GM19372 (cell line): Measurements from ENCODE around the gene SPDYE18.
"Not testable (repeated sequence)": the region's sequence is repeated elsewhere in the genome, so short reads cannot be mapped to it uniquely, and the experiment has no call there.

Experiments used
- ATAC-seq: cut with Tn5 transposase; IDR thresholded peaks from one replicate; pipeline ENCODE4 v1.9.1; 2021; ENCODE audit warnings: mild to moderate bottlenecking, low read depth, moderate library complexity; ENCODE audit not compliant: unreplicated experiment

The SPDYE18 gene, protein sequence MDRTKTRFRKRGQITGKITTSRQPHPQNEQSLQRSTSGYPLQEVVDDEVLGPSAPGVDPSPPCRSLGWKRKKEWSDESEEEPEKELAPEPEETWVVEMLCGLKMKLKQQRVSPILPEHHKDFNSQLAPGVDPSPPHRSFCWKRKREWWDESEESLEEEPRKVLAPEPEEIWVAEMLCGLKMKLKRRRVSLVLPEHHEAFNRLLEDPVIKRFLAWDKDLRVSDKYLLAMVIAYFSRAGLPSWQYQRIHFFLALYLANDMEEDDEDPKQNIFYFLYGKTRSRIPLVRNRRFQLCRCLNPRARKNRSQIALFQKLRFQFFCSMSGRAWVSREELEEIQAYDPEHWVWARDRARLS

DNA sequence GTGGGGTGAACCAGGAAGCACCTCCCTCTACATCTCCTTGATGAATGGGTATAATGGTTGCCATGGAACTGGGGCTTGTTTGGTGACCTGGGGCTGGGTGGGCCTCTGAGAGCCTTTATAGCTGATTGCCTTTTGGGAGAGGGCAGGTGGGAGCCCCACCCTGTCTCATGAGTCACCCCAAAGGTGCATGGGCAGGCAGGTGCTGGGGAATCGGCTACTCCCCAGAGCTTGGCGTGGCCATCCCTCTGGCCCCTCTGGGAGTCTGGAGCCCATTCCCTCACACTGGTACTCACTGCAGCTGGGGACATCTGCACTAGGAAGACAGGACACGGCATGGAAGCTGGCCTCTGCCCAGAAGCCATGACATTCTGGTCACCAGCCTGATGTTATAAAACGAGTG lies at the start of gene SPDYE18:
SPDYE18 (minus strand) TSS at position 2 of the 400 bp plus-strand sequence. CDS start 2,046 bp downstream, outside the sequence.
- not testable (repeated sequence) for ATAC-seq

DNA sequence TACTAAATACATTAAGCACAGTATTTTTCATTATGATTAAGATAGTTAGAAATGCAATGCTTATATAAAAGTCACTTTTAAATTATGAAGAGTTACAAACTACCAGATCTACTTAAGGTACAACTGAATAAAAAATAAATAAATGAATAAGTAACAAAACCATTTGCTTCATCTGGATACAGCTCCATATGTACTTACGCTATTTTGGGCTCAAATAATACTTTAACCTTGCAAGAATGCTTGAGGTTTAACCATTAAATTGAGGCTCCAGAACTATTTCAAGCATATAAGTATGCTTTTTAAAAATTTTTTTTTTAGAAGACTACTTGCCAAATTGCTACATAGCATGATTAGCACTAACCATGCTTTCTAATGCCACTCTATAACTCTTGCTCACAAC lies 46.0 kb upstream of the SPDYE18 start:
- not testable (repeated sequence) for ATAC-seq

DNA sequence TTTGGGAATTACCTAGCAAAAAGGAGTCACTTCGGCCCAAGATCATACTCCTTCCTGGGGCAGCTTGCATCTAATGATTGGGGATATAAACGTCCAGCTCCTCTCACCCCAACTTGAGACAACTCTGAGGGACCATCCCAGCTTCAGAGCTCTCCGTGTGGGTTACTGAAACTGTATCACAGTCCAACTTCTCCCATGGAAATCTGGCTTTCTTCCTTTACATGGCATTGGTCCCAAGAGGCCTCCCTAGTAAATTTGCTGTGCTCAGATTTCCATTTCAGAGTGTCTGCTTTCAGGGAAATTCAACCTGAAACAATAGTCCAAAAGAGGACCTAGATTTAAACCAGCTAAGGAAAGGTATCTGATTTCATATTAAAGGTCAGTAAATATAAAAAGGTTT lies 45.3 kb upstream of the SPDYE18 start:
- ATAC-seq, result not testable (repeated sequence)

DNA sequence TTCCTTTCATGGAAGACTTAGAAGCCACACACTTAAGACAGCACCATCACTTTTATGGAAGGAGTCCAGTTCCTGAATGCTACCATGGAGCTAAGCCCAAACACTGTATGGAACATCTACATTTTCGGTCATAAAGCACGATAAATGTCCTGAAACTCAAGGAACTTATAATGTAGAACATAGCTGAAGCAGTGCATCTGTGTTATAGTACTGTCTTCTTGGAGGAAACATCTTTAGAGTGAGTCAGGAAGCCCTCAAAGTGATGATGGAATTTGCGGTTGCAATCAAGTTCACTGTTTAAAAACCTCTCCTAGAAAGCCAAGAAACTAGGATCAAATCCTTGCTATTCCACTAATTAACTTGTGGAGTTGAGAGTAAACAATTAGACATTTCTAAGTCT lies 43.5 kb upstream of the SPDYE18 start:
- ATAC-seq, result not testable (repeated sequence)

DNA sequence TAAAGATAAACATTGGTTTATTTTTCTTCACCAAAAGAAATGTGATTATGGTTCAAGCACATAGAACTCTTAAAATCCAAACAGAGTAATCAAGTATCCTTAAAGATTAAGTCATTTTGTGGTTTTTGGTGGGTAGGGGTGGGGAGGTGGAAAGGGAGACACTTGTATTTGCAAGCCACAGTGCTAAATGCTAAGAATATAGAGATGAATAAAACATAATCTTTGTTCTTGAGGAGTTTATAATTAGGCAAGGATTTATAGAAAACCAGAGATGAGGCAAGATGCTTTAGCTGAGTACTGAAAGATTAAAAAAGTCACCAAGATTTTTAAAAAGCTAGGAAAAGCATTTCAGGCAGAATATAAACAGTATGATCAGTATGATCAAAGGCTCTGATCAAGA lies 40.3 kb upstream of the SPDYE18 start:
- ATAC-seq, result not testable (repeated sequence)

DNA sequence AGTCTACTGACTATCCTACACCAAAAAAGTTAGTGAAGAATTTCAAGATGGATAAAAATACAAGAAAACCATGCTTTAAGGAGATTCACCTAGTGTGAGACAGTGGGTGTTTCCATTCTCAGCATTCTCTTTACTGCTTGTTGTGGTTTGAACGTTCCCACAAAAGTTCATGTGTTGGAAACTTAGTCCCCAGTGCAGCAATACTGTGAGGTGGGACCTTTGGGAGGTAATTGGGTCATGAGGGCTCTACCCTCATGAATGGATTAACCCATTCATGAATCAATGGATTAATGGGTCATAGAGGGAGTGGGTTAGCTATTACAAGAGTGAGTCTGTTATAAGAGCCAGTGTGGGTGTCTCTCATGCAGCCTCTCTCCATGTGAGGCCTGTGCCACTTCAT lies 38.8 kb upstream of the SPDYE18 start:
- ATAC-seq, result not testable (repeated sequence)

DNA sequence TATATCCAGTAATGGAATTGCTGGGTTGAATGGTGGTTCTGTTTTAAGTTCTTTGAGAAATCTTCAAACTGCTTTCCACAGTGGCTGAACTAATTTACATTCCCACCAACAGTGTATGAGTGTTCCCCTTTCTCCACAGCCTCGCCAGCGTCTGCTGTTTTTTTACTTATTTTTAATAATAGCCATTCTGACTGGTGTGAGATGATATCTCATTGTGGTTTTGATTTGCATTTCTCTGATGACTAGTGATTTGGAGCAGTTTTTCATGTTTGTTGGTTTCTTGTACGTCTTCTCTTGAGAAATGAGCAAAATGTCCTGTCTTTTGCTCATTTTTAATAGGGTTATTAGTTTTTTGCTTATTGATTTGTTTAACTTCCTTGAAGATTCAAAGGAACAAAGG lies 38.1 kb upstream of the SPDYE18 start:
- ATAC-seq, result not testable (repeated sequence)

DNA sequence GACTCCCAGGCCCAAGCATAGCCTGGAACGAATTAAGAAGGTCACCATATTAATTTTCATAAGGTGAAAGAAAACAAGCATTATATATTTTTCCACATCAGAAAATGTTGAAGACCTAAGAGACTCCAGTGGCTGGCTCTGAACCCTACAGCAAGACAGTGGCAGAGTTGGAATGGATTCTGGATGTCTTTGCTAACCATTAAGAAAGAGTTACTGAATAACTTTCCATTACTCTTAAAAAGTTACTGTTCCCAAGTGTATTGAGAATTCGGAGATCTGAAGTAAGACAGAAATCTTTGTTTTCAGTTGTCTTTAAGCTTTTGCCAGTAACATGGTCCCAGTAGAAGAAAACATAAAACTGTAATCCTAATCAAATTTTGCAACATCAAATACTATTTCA lies 29.9 kb upstream of the SPDYE18 start:
- not testable (repeated sequence) for ATAC-seq

DNA sequence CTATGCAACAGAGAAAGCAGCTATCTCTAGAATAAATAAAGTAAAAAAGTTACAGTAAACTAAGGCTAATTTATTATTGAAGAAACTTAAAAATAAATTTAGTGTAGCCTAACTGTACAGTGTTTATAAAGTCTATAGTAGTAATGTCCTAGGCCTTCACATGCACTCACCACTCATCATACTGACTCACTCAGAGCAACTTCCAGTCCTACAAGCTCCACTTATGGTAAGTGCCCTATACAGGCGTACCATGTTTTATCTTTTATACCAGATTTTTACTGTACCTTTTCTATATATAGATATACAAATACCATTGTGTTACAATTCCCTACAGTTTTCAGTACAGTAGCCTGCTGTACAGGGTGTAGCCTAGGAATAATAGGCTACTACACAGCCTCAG lies 19.8 kb upstream of the SPDYE18 start:
- ATAC-seq, result not testable (repeated sequence)

DNA sequence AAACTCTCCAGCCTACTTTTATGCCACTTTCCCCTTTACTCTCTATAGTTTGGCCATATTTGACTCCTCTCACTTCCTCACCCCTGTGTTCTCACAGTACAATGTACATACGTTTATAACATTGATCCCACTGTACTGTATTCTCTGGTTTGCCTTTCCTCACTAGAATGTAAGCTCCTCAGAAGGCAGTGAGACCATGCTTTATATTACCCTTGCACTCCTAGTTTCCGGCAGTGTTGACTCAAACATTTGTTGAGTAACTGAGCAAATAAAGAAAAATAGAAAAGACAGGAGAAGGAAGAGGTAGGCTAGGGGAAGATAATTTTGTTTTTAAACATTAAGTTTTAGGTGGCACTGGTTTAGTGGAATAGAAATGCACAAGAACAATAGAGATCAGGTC lies 17.9 kb upstream of the SPDYE18 start:
- ATAC-seq, result not testable (repeated sequence)

DNA sequence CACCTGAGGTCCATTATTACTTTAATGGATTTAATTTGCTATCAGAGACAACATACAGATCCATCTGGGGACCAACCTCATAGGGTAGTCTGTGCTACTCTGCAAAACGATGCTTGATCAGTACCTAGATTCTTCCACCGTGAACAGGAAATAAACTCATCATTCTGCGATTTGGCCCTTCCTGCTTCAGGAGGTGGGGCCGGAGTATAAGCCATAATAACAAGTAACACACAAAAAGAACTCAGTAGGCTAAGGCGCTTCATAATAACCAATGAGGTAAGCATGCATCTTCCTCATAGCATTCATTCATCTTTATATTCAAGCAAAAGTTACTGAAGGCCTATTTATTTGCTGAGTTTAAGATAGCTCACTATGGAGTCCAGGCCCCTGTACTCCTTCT lies 17.3 kb upstream of the SPDYE18 start:
- not testable (repeated sequence) for ATAC-seq

DNA sequence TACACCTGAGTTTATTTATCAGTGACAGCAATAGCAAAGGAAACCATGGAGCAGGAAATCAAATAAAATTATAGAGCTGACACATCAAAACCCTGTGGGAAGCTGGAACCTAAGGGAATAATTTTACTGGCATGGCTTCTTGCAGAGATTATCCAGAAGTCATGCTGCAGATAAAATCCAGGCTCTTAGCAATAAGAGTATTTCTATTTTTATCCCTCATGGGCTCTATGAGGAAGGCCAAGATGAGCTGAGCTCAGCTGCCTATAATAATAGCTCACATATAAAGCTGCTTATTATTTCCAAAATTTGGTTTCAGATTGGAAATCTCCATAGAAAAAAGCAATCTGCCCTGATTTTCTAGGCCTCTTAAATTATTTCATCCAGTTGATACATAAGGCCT lies 16.8 kb upstream of the SPDYE18 start:
- not testable (repeated sequence) for ATAC-seq

DNA sequence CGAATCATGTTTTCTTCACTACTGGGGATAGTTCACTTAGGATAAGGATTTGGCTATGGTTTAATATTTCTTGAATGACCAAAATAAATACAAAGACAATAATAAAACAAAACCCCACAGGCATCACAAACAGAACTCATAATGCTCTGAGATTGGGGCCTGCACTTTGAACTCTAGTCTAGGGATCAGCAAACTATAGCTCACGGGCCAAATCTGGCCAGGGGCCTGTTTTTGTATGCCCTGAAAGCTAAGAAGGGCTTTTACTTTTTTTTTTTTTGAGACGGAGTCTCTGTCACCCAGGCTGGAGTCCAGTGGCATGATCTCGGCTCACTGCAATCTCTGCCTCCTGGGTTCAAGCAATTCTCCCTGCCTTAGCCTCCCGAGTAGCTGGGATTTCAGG lies 14.7 kb upstream of the SPDYE18 start:
- not testable (repeated sequence) for ATAC-seq

DNA sequence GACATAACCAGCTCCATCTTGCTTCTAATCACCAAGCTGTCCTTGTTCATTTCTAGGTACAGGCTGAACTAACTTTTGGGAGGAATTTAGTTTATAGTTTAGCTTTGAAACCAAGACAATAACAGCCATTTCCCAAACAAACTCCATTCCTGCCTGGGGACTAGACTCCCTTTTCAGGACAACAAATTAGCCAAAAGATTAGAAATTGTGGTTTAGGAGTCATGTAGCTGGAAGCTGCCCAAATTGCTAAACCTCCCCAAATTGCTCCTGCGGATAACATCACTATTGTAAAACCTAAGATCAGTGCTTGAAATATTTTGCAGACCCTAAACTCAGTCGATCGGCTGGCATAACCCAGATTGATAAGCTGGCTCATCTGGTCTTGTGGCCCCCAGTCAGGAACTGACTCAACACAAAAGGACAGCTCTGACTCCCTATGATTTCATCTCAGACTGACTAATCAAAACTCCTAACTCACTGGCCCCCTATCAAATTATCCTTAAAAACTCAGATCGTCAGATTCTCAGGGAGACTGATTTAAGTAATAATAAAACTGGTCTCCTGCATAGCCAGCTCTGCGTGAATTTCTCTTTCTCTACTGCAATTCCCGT lies 12.5 kb upstream of the SPDYE18 start:
- not testable (repeated sequence) for ATAC-seq

DNA sequence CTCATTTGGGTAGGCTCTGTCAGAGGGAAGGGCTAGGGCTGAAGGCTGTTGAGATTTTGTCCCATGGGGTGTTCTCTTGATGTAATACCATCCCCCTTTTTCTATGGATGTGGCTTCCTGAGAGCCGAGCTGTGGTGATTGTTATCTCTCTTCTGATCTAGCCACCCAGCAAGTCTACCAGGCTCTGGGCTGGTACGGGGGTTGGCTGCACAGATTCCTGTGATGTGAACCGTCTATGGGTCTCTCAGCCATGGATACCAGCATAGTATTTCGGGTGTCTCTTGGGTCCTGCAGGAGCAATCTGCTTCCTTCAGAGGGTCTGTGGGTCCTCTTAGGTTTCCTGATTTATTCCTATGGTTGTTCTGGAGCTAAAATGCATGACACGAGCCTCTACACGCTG lies 8.8 kb upstream of the SPDYE18 start:
- not testable (repeated sequence) for ATAC-seq

DNA sequence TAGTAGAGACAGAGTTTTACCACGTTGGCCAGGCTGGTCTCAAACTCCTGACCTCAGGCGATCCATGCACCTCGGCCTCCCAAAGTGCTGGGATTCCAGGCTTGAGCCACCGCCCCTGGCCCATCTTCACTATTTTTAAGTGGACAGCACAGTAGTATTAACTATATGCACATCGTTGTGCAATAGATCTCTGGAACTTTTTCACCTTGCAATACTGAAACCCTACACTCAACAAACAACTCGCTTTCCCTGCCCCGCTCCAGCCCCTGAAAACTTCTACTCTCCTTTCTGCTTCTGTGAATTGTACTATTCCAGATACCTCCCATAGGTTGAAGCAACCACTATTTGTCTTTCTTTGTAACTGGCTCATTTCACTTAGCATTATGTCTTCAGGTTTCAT lies 3.5 kb upstream of the SPDYE18 start:
- not testable (repeated sequence) for ATAC-seq

DNA sequence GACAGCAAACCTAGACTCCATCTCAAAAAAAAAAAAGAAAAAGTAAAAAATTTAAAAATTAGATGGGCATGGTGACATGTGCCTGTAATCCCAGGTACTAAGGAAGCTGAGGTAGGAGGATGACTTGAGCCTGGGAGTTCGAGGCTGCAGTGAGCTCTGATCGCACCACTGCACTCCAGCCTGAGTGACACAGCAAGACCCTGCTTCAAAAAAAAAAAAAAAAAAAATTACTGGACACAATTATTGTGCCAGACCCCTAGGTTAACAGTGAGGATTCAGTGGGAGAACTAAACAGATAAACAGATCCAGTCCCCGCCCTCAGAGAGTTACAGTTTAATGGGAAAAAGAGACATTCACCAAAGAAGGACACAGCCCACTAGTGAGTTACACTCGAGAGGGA lies 1.4 kb upstream of the SPDYE18 start:
- not testable (repeated sequence) for ATAC-seq

DNA sequence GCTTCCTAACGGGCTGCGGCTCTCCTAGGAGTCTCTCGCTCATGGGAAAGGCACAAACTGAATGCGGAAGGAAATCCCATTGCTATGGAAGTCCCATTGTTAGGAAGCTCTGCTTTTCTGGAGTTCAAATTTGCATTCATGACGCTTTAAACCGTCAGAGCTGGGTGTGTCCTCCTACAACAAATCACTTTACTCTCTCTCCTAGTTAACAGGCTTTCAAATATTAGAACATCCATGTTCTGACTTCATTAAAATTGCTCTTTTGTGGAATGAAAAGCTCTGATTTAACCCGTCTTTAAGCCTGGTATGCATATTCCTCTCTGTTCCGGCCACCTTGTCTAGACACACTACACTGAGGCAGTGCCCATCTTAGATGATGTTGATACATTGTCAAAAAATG lies 30.1 kb downstream of the SPDYE18 start, which contains the start of gene SPDYE17:
SPDYE17 (minus strand) TSS at position 101 of the 400 bp plus-strand sequence. CDS start 1,791 bp downstream, outside the sequence.
- ATAC-seq, result not testable (repeated sequence)

DNA sequence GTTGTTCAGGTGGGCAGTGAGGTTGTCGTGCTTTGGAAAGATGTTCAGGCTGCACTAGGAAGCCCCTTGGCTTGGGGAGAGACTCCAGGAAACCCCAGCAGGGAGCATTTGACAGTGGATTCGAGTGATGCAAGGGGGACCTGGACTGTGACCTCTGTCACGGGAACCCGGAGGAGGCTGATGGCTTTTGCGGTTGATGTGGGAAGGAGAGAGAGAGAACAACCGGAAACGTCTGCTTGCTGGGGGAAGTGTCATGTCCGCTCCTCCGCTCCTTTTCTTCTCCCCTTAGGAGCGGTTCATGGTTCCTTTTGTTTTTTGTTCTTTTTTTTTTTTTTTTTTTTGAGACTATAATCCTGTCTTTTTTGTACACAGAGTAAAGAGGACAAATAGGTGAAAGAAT lies 36.0 kb downstream of the SPDYE18 start:
- not testable (repeated sequence) for ATAC-seq

DNA sequence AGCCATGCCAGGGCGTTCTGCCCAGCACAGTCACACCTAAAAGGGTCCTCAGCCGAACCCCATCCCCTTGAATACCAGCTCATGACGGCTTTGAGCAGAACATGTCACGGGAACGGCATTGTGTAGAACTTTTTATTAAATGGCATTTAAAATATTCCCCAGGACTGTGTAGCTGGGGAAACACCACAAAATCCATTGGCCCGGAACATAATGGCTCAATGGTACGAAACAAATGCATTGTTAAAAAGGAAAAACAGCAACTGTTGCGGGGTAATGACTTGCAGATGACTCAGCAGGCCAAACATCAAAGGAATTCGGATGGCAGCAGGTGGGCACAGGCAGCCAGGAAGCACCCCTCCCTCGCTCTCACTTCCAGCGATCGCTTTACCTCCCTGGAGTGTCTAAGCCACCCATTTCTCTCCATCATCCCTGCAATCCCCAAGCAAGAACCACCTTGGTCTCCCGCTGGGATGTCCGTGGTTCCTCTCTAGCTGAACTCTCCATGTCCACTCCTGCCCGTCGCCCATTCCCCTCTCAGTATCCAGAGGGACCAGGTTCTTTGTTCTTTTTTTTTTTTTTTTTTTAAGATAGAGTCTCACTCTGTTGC lies 52.2 kb downstream of the SPDYE18 start:
- not testable (repeated sequence) for ATAC-seq

DNA sequence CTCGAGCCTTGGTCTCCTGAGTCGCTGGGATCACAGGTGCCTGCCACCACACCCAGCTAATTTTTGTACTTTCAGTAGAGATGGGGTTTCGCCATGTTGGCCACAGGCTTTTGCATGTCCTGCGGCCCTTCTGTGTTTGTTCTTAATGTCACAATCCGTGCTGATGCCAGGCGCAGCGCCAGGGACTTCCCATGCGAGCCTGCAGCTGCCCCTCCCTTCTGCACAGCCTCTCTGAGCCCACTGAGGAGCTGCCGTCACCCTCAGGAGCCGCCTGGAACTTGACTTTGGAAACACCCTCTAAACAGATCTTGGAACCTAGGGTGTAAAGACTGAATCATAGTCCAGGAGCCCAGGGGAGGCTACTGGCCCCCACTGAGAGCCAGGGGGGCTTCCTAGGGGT lies 54.4 kb downstream of the SPDYE18 start:
- not testable (repeated sequence) for ATAC-seq
